ENCODE results near the gene MN1.

Gene MN1

GRCh38 chr22:27727673-27728451, 73.7 kb downstream of the MN1 start:
- 82 to 88% methylated on average over 4 of the region's 4 CpGs for WGBS, 2 experiments
- H3K9me3 ChIP-seq (ENCODE audit: control insufficient read depth, low read length), result no peaks in the 10 kb centered on the region
- H3K36me3 ChIP-seq (ENCODE audit: control insufficient read depth, insufficient read depth, low read length), result no peaks in the 10 kb centered on the region
- H3K4me3 ChIP-seq (ENCODE audit: insufficient read depth, low read depth, low read length), result no peak overlapping the region
- H3K27ac ChIP-seq (ENCODE audit: insufficient read depth, low read depth, low read length, poor library complexity, severe bottlenecking), result no peak overlapping the region
- no peaks in the 10 kb centered on the region for H3K27me3 ChIP-seq (ENCODE audit: control insufficient read depth, insufficient read depth, low read length, poor library complexity, severe bottlenecking)
- peaks cover 14% of the 10 kb centered on the region for H3K4me1 ChIP-seq (ENCODE audit: control insufficient read depth, insufficient read depth, low read length)

GRCh38 chr22:27726686-27727449, 74.7 kb downstream of the MN1 start:
- WGBS, 2 experiments, result 62 to 69% methylated on average over 13 of the region's 13 CpGs
- H3K27ac ChIP-seq (ENCODE audit: insufficient read depth, low read depth, low read length, poor library complexity, severe bottlenecking), result no peak overlapping the region

GRCh38 chr22:27726331-27726685, 75.2 kb downstream of the MN1 start:
- 85 to 87% methylated on average over 5 of the region's 5 CpGs for WGBS, 2 experiments
- peaks cover 14% of the 10 kb centered on the region for H3K4me1 ChIP-seq (ENCODE audit: control insufficient read depth, insufficient read depth, low read length)
- no peaks in the 10 kb centered on the region for H3K9me3 ChIP-seq (ENCODE audit: control insufficient read depth, low read length)
- H3K36me3 ChIP-seq (ENCODE audit: control insufficient read depth, insufficient read depth, low read length), result no peaks in the 10 kb centered on the region
- H3K27ac ChIP-seq (ENCODE audit: insufficient read depth, low read depth, low read length, poor library complexity, severe bottlenecking), result no peak overlapping the region
- H3K27me3 ChIP-seq (ENCODE audit: control insufficient read depth, insufficient read depth, low read length, poor library complexity, severe bottlenecking), result no peaks in the 10 kb centered on the region
- H3K4me3 ChIP-seq (ENCODE audit: insufficient read depth, low read depth, low read length), result no peak overlapping the region

More at GRCh38 chr22:27726686-27727449, 74.7 kb downstream of the MN1 start:
- Histone ChIP-seq H3K9me3 (ENCODE audit: control insufficient read depth, low read length) (no peaks in the 10 kb centered on the region), H3K4me3 (ENCODE audit: insufficient read depth, low read depth, low read length) (no peak overlapping the region), H3K4me1 (ENCODE audit: control insufficient read depth, insufficient read depth, low read length) (peaks cover 14% of the 10 kb centered on the region), H3K36me3 (ENCODE audit: control insufficient read depth, insufficient read depth, low read length) (no peaks in the 10 kb centered on the region), H3K27me3 (ENCODE audit: control insufficient read depth, insufficient read depth, low read length, poor library complexity, severe bottlenecking) (no peaks in the 10 kb centered on the region)

- no peaks in the 10 kb centered on the region for H3K36me3 ChIP-seq (ENCODE audit: control insufficient read depth, insufficient read depth, low read length)
- no peaks in the 10 kb centered on the region for H3K9me3 ChIP-seq (ENCODE audit: control insufficient read depth, low read length)
- no peaks in the 10 kb centered on the region for H3K27me3 ChIP-seq (ENCODE audit: control insufficient read depth, insufficient read depth, low read length, poor library complexity, severe bottlenecking)
- H3K4me3 ChIP-seq (ENCODE audit: insufficient read depth, low read depth, low read length), result no peak overlapping the region
- 95 to 96% methylated on average over 5 of the region's 5 CpGs for WGBS, 2 experiments
- H3K27ac ChIP-seq (ENCODE audit: insufficient read depth, low read depth, low read length, poor library complexity, severe bottlenecking), result no peak overlapping the region
- peaks cover 14% of the 10 kb centered on the region for H3K4me1 ChIP-seq (ENCODE audit: control insufficient read depth, insufficient read depth, low read length)
These were observed 75.9 kb downstream of the MN1 start for GRCh38 chr22:27725661-27726060.

GRCh38 chr22:27724709-27725108, 76.8 kb downstream of the MN1 start:
- 82 to 83% methylated on average over 4 of the region's 4 CpGs for WGBS, 2 experiments
- Histone ChIP-seq H3K4me1 (ENCODE audit: control insufficient read depth, insufficient read depth, low read length) (peaks cover 14% of the 10 kb centered on the region), H3K4me3 (ENCODE audit: insufficient read depth, low read depth, low read length) (no peak overlapping the region), H3K9me3 (ENCODE audit: control insufficient read depth, low read length) (no peaks in the 10 kb centered on the region), H3K36me3 (ENCODE audit: control insufficient read depth, insufficient read depth, low read length) (no peaks in the 10 kb centered on the region), H3K27ac (ENCODE audit: insufficient read depth, low read depth, low read length, poor library complexity, severe bottlenecking) (no peak overlapping the region), H3K27me3 (ENCODE audit: control insufficient read depth, insufficient read depth, low read length, poor library complexity, severe bottlenecking) (no peaks in the 10 kb centered on the region)

- H3K27me3 ChIP-seq (ENCODE audit: control insufficient read depth, insufficient read depth, low read length, poor library complexity, severe bottlenecking), result no peaks in the 10 kb centered on the region
- no peaks in the 10 kb centered on the region for H3K9me3 ChIP-seq (ENCODE audit: control insufficient read depth, low read length)
- H3K27ac ChIP-seq (ENCODE audit: insufficient read depth, low read depth, low read length, poor library complexity, severe bottlenecking), result no peak overlapping the region
- no peaks in the 10 kb centered on the region for H3K36me3 ChIP-seq (ENCODE audit: control insufficient read depth, insufficient read depth, low read length)
- H3K4me1 ChIP-seq (ENCODE audit: control insufficient read depth, insufficient read depth, low read length), result peaks cover 14% of the 10 kb centered on the region
- WGBS, 2 experiments, result 88 to 93% methylated on average over 1 of the region's 1 CpG
- H3K4me3 ChIP-seq (ENCODE audit: insufficient read depth, low read depth, low read length), result no peak overlapping the region
These were observed 77.4 kb downstream of the MN1 start for GRCh38 chr22:27724157-27724556.

- Histone ChIP-seq H3K4me1 (ENCODE audit: control insufficient read depth, insufficient read depth, low read length) (peaks cover 14% of the 10 kb centered on the region), H3K9me3 (ENCODE audit: control insufficient read depth, low read length) (no peaks in the 10 kb centered on the region), H3K27ac (ENCODE audit: insufficient read depth, low read depth, low read length, poor library complexity, severe bottlenecking) (no peak overlapping the region), H3K27me3 (ENCODE audit: control insufficient read depth, insufficient read depth, low read length, poor library complexity, severe bottlenecking) (no peaks in the 10 kb centered on the region), H3K4me3 (ENCODE audit: insufficient read depth, low read depth, low read length) (no peak overlapping the region), H3K36me3 (ENCODE audit: control insufficient read depth, insufficient read depth, low read length) (no peaks in the 10 kb centered on the region)
- 94 to 95% methylated on average over 2 of the region's 2 CpGs for WGBS, 2 experiments
These were observed 77.8 kb downstream of the MN1 start for GRCh38 chr22:27723708-27724107.

GRCh38 chr22:27723158-27723557, 78.4 kb downstream of the MN1 start:
- Histone ChIP-seq H3K9me3 (ENCODE audit: control insufficient read depth, low read length) (no peaks in the 10 kb centered on the region), H3K36me3 (ENCODE audit: control insufficient read depth, insufficient read depth, low read length) (no peaks in the 10 kb centered on the region)
- WGBS, 2 experiments, result 71 to 100% methylated on average over 1 of the region's 1 CpG

GRCh38 chr22:27720860-27721259, 80.7 kb downstream of the MN1 start:
- Histone ChIP-seq H3K4me1 (ENCODE audit: control insufficient read depth, insufficient read depth, low read length) (peaks cover 12% of the 10 kb centered on the region), H3K36me3 (ENCODE audit: control insufficient read depth, insufficient read depth, low read length) (no peaks in the 10 kb centered on the region), H3K27ac (ENCODE audit: insufficient read depth, low read depth, low read length, poor library complexity, severe bottlenecking) (no peak overlapping the region), H3K9me3 (ENCODE audit: control insufficient read depth, low read length) (no peaks in the 10 kb centered on the region), H3K4me3 (ENCODE audit: insufficient read depth, low read depth, low read length) (no peak overlapping the region), H3K27me3 (ENCODE audit: control insufficient read depth, insufficient read depth, low read length, poor library complexity, severe bottlenecking) (no peaks in the 10 kb centered on the region)
- 86 to 92% methylated on average over 4 to 5 of the region's 5 CpGs for WGBS, 2 experiments

More at GRCh38 chr22:27723158-27723557, 78.4 kb downstream of the MN1 start:
- Histone ChIP-seq H3K4me3 (ENCODE audit: insufficient read depth, low read depth, low read length) (no peak overlapping the region), H3K27ac (ENCODE audit: insufficient read depth, low read depth, low read length, poor library complexity, severe bottlenecking) (no peak overlapping the region), H3K27me3 (ENCODE audit: control insufficient read depth, insufficient read depth, low read length, poor library complexity, severe bottlenecking) (no peaks in the 10 kb centered on the region), H3K4me1 (ENCODE audit: control insufficient read depth, insufficient read depth, low read length) (peaks cover 19% of the 10 kb centered on the region)

GRCh38 chr22:27719535-27720227, 81.9 kb downstream of the MN1 start:
- H3K36me3 ChIP-seq (ENCODE audit: control insufficient read depth, insufficient read depth, low read length), result no peaks in the 10 kb centered on the region
- no peak overlapping the region for H3K4me3 ChIP-seq (ENCODE audit: insufficient read depth, low read depth, low read length)
- H3K27me3 ChIP-seq (ENCODE audit: control insufficient read depth, insufficient read depth, low read length, poor library complexity, severe bottlenecking), result no peaks in the 10 kb centered on the region
- peaks cover 21% of the 10 kb centered on the region for H3K4me1 ChIP-seq (ENCODE audit: control insufficient read depth, insufficient read depth, low read length)
- H3K27ac ChIP-seq (ENCODE audit: insufficient read depth, low read depth, low read length, poor library complexity, severe bottlenecking), result no peak overlapping the region
- 60 to 70% methylated on average over 8 of the region's 8 CpGs for WGBS, 2 experiments
- no peaks in the 10 kb centered on the region for H3K9me3 ChIP-seq (ENCODE audit: control insufficient read depth, low read length)

Data from ectodermal cell (in vitro differentiated cells).